IPS-NIHi11 (cell line): ENCODE results near the gene ARID1A.
A peak's percentile ranks its signal among the peaks of the same experiment; 100 is the strongest.

ENCODE experiments used
- DNase-seq: peaks from one replicate; pipeline ENCODE4 v3.0.0; 2012; ENCODE audit warnings: mixed read lengths, low spot score

The ARID1A gene

DNA sequence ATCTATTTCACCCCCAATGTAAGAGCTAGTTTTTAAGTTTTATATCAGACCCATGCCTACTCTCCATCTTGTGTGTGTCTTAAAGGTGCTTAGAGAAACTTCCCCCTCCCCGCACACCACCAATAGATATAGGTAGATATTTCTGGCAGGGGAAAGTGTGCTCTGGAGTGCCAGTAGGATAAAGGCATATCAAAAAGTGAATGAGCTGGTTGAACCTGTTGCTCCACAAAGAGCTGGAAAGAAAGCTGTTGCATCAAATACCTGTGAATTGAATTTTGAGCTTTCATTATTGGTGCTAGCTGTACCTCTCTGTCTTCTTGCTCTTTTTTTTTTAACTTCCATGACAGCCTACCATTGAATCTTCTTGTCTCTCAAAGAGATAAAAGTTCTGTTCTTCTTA lies 32.8 kb downstream of the ARID1A start:
- DNase-seq: no peak

DNA sequence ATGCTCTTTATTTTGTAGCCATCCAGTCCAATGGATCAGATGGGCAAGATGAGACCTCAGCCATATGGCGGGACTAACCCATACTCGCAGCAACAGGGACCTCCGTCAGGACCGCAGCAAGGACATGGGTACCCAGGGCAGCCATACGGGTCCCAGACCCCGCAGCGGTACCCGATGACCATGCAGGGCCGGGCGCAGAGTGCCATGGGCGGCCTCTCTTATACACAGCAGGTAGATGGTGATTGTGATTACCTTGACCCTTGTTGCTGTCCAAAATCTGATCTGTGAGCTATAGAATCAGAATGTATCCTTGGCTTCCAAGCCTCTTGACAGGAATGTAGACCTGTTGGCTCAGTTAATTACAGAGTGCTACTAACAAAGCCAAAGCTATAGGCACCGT lies 33.8 kb downstream of the ARID1A start:
- DNase-seq: no peak

DNA sequence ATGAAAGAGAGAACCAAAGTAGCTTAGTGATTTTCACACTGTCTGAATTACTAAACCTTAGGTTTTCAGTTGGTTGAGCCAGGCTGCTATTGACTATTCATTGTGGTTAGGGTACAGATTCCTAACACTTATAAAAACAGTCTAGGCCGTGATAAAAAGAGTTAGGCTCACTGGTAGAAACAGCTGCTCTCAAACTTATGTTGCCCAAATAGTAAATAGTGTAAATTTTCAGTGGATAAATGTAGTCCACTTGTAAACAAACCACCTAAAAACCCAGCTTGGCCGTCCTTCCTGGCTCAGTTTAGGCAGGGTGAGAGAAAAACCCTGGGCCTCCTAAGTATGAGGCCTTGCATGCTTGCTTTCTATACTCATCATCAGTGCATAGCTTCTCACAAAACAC lies 34.9 kb downstream of the ARID1A start:
- no peak for DNase-seq

DNA sequence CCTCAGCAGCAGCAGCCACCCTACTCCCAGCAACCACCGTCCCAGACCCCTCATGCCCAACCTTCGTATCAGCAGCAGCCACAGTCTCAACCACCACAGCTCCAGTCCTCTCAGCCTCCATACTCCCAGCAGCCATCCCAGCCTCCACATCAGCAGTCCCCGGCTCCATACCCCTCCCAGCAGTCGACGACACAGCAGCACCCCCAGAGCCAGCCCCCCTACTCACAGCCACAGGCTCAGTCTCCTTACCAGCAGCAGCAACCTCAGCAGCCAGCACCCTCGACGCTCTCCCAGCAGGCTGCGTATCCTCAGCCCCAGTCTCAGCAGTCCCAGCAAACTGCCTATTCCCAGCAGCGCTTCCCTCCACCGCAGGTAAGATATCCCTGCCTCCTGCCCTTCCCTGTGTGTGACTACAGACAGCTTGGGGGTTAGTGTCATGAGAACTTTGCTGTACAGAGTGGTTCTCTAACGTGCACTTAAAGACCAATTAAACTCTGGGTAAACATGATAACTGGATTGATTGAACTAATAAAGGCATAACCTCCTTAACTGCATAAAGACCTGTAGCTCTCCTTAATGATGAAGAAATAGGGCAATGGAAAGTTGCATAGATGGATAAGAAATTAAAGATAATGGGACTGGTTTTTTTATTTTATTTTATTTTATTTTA lies 35.6 kb downstream of the ARID1A start:
- DNase-seq: no peak

DNA sequence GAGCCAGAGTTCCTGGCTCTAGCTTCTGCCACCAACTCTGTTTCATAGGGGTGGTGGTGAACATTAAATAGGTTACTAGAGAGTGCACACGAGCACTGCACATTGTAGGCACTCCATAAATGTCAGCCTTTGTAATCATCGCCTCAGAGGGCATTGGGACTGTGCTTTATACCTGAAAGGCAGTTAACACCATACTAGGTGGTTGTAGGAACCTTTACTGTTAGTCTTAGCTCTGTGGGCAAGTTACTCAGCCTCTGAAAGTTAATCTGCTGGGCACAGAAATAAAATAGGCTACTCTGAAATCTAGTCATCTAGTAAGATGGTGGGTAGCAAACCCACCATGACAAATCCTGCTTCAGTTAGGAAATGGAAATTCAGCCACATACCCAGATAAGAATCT lies 37.6 kb downstream of the ARID1A start:
- DNase-seq: no peak

DNA sequence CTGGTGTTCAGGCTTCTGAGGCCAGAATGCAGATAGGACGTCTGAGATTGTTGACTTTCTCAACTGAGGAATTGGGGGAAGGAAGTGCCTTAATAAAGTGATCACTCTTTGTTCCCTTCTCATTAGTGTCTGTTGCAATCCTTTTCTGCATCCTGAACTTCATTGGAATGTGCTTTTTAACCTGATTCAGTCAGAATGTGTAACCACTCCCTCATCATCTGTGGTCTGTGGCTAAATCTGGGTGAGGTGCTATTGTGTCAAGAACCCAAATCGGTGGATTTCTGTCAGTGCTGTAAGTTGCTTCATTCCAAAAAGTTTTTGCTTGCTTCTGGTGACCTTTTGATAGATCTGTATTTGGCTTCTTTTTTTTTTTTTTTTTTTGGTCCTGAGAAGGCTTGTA lies 38.2 kb downstream of the ARID1A start:
- DNase-seq: no peak

DNA sequence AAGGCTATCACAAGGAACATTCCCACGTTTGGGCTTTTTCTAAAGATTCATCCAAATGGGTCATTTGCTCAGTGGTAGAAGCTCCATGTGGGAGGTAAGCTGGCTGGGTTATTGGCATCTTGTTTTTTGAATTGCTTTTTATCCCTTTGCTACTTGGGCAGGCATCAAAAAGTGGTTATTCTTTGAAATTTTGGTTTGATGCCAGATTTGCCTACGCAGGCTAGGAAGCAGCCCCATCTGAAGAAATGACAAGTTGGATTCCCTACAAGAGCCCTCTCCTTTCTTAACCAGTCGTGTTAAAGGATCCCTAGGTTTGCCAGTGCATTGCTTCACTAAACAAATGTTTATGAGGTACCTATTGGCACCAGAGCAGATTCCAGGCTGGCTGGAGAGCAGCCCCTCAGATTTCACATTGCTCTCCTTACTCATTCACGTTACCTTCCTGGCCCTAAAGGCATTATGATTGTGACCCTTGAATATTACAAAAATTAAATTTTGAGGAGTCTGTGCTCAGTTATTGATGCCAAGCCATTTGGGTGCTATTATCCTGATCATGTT lies 38.8 kb downstream of the ARID1A start:
- no peak for DNase-seq

DNA sequence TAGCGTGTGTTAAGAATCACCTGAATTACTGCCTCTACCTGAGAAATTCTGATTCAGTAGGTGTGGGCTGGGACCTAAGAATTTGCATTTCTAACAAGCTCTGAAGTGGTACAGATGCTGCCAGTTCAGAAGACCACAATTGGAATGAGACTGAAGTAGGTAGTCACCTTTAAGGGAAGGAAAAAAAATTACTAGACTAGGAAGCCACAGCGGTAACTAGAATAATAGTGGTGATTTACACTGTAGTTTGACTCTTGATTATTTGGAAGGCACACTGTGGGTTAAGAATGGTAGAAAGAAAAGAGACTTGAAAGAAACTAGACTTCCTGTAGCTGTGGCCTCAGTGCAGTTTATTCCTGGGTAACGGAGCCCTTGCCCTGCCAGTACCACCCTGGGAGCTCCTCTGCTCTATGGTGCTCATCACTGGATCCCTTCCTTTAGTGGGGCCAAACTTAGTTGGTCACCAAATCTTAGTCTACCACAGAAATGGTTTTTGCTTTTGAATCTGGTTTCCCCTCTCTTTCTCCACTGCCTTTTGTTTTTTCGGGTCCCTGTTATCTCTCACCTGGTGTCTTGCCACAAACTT lies 43.6 kb downstream of the ARID1A start:
- no peak for DNase-seq

DNA sequence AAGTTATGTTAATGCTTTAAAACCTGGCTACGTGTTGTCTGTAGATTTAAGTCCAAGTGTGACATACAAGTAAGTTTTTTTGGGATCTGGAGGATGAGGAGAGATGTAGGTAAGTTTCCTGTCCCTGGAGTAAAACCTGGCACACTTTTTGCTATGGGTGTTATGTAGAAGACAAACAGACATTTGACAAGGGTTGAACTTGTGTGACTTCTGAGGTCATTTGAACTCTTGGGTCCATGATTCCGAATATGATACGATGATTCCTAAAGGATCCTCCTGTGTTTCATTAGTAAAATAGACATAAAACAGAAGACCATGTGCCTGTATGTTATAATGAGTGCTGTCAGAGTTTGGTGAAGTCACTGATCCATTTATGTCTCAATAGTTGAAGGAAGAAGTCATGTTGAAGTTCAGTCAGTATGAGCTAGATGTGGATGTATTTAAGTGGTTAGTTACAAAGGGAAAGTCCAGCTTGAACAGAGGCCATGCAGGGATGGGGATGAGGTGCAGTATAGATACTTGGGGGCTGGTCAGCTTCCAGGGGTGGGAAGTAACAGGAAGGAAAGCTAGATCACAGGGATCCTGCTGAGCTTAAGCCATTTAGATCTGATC lies 44.3 kb downstream of the ARID1A start:
- DNase-seq: no peak

DNA sequence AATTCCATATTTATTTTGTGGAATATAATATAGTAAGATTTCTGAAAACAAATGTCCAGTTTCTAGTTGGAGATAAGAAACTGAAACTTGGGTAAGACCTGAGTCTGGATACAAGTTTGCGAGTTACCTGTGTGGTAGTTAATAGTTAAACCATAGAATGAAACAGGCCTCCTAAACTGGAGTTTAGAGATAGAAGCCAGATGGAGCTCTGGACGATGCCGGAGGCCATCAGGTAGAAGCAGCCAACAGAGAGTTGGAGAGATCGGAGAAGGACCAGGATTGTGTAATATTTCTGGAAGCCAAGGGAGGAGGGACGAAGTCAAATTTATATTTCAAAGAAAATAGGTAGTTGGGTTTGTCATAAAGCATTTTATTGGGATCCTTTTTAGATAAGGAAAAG lies 45.1 kb downstream of the ARID1A start:
- DNase-seq: no peak

DNA sequence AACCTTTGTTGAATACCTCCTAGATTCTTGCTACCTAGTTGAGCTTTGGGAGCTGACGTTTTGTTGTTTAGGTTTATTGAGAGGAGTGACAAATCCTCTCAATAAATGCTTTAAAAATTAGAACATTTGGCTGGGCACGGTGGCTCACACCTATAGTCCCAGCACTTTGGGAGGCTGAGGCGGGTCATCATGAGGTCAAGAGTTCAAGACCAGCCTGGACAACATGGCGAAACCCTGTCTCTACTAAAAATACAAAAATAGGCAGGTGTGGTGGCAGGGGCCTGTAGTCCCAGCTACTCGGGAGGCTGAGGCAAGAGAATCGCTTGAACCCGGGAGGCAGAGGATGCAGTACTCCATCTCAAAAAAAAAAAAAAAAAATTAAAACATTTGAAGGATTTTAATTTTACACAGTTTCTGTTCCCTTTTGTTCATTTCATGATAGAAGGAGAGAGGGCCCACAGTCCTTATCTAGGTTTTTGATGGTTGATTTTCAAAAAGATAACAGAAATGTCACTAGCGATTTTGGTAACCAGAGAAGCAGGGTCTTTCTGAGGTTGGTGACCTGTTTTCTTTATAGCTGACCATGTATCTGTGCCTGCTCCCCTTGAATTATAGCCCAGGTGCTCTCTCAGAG lies 47.7 kb downstream of the ARID1A start:
- no peak for DNase-seq

DNA sequence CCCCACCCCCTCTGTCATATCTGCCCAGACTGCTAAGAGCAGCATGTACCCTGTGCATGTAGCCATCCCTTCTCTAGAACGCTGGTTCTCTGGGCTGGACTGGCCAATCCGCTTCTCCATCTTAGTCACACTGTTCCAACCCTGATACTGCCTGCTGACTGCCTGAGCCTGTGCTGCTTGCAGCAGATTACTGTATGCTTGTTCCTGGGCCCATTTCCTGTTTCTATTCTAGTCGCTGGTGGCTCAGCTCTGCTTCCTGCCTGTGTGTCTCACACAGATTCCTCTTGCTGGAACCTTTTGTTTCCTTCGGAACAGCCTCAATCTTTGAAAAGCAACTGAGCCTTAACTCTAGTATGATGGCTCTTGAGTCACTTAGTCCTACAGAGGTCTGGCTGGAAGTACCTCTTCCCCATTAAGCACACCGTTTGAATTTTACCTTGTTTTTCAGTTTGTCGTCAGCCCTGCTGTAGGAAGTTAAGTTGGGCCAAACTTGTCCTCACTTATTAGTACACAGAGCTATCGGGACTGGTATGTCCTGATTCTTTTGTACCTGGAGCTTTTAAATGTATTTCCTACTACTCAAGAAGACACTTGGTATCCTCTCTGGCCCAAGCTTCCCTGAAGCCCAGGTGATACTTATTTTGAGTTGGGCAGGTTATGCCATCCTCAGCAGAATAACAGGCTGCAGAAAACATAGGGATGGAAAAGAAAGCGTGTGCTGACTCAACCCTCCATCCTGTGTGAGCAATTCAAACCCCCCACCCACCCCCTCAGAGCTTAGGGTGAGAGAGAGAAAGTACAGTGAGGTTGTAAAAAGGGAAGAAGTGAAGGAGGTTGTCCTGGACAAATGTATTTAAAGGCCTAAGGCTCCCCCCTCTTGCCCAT lies 48.5 kb downstream of the ARID1A start:
- DNase-seq: peak; percentile 68

DNA sequence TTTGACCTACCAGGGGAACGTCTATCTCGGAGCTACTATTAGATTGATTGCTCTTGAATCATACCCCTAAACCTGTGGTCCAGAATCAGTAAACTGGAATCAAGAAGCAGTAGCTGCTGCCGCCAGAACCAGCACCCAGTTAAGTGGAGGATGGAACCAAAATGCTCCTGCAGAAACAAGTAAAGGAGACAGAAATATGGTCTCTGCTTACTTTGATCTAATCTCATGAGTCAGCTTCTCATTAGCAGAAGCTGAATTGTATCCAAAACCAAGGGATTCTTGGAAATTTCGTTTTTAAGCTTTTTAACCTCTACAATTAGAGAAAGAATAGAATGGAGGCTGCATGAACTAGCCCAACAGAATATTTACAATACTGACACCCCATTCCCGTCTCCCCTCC lies 49.4 kb downstream of the ARID1A start:
- no peak for DNase-seq

DNA sequence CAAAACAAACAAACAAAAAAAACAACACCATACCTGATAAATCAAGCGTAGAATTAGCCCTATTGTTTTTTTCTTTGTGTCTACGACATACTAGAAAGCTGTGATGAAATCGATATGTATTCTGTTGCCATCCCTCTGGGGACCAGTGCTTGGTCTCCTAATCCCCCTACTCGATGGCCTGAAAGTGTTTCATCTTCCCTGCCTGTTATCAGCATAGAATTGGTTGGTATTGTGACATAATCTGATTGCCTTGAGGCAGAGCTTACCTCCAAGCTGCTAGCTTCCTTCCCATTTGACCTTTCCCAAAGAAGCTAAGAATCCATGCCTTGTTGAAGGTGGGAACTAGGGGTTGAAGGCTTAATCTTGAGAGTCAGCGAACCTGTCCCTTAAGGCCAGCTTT lies 51.2 kb downstream of the ARID1A start:
- DNase-seq: no peak

DNA sequence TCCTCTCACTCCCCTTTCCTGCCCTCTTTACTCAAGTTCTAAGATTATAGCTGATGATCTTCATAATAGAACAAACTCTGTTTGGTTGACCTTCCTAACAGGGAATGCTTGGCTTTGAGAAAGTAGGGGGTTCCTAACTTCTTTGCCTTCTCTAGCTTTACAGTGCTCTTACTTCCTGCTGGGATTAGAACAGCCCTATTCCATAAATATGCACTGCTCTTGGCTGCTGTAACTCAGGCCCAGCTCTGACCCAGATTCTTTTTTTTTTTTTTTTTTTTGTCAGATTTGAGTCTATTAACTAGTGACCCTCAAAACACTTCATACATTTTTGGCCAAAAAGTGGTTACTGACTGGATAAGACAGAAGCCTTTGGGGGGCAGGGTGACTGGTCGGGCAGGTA lies 52.5 kb downstream of the ARID1A start:
- DNase-seq: no peak

DNA sequence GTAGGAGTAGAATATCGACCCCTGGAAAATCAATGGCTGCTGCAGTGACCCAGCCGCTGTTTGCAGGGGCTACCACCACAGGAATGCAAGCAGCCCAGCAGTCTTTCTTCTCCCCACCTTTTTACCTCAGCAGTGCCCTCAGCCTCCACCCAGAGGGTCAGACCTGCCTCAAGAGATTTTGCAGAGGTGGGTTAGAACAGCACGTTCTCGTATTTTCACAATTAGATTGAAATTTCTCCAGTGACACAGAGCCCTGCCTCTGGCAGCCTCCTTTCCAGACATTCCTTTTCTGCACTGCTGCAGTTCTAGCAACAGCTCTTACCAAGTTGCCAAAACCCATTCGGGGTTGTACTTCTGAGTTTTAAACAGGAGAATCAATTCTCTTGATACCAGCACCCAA lies 53.6 kb downstream of the ARID1A start:
- no peak for DNase-seq

DNA sequence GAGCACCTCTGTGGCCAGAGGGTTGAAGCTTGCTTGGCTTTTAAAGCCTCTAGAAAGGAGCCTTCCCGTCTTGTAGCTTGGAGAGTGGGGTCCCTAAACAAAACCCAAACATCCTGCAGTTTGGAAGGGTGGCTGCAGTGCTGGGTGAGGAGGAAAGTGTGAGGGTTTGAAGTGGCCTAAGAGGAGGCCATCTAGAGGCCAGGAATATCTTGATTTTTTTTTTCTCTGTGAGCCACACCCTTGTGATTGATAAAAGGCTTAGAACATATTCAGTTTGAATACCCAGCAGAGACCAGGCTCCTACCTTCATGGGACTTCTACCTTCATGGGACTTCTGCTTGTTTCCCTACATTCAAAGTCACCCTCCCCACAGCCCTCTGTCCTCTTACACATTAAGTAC lies 54.6 kb downstream of the ARID1A start:
- DNase-seq: no peak

DNA sequence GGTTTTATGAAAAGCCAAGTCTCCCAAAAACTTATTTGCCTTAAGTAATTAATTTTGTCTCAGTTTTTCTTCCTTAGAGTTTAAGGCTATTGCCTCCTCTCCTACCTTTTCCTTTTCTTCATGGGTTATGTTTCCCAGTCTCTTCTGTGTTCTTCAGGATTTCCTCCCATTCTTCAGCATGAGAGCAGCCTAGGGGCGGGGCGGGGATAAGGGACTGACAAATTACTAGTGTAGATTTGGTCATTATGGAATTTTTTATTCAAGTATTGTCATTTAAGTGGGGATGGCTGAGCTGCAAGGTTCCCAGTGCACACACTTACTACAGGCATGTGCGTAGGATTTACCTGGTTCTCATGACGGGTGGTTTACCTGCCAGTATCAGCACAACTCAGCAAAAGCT lies 56.7 kb downstream of the ARID1A start:
- DNase-seq: no peak

DNA sequence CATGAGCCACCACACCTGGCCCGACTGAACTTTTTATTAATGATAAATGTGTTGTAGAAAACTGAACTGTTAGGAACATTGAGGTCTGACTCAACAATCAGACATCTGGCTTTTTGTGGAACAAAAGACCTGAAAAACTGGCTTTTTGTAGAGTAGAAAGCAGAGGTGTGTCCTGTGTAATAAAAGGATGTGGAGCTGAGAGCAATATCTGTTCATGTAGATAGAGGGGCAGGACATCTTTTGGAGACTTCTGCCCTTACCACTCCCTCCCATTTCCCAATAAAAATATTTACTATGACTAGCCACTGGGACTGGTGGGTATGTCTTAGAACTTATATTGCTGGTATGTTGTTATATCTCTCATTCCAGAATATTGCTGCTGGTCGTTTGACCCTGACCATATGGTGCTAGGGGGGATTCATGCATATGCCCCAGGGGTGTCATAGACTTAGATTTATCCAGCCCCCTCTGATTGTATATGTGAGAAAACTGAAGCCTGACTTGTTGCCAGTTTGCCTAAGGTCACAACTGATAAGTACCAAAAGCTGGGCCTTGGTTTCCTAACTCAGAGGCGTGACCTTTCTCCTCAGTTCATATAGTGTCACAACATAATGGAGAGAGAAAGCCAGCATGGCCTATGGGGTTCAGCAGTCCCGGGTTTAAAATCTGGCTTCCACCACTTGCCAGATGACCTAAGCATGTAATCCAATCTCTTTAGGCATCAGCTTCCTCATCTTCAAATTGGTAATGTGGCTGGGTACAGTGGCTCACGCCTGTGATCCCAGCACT lies 58.5 kb downstream of the ARID1A start:
- DNase-seq: no peak

DNA sequence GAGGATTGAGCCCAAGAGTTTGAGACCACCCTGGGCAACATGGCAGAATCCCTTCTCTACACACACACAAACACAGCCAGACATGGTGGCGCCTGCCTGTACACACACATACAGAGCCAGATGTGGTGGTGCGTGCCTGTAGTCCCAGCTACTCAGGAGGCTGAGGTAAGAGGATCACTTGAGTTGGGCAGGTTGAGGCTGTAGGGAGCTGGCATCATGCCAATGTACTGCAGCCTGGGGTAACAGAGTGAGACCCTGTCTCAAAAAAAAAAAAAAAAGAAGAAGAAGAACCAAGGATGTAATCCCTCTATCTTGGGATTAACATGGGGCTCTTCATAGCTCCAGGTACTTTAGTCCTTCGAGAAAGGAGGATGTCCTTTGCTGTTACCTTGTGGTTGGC lies 62.5 kb downstream of the ARID1A start:
- DNase-seq: no peak

DNA sequence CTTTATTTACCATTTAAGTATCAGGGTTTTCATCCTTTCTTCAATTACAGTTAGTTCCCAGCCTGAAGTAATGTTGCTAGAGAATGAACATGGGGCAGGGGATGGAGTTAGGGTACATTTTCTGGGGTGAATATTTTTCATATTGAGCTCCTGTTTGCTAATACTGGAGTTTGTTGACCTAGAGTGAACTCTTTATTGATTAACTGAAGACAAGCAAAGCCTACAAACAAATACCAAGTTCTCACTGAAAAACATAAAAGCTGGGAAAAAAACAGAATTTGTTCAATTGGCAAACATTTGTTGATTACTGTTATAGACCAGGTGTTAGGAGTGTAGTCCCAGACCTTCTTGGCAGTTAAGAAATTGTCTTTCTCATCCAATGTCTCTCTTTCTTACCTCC lies 63.7 kb downstream of the ARID1A start:
- no peak for DNase-seq
